Endodermal cell (in vitro differentiated cells): Measurements from ENCODE around the gene MAML1. TPM values are rescaled to one million over a fixed set of nuclear protein-coding genes. Genes with fewer than 3 reads are reported as not detected.
A peak's percentile ranks its signal among the peaks of the same experiment; 100 is the strongest.

ENCODE experiments used
- DNase-seq: peaks from one replicate; pipeline ENCODE4 v3.0.0-alpha.2; 2017
- H3K27ac ChIP-seq: 2 replicates; pipeline ENCODE4 v1.5.1; 2013; ENCODE audit warnings: mild to moderate bottlenecking, low read depth, low read length, moderate library complexity
- H3K27me3 ChIP-seq: 2 replicates; pipeline ENCODE4 v1.6.1; 2013; ENCODE audit warnings: mild to moderate bottlenecking, low read length, moderate library complexity; ENCODE audit not compliant: insufficient read depth, control insufficient read depth, poor library complexity, severe bottlenecking
- H3K36me3 ChIP-seq: 2 replicates; pipeline ENCODE4 v1.7.0; 2013; ENCODE audit warnings: mild to moderate bottlenecking, low read length, moderate library complexity; ENCODE audit not compliant: control insufficient read depth, insufficient read depth
- H3K4me1 ChIP-seq: one replicate; pipeline ENCODE4 v1.7.0; 2013; ENCODE audit warnings: low read length; ENCODE audit not compliant: control insufficient read depth, insufficient read depth
- H3K4me3 ChIP-seq: 2 replicates; pipeline ENCODE4 v1.5.1; 2013; ENCODE audit warnings: mild to moderate bottlenecking, low read length, moderate library complexity
- H3K9ac ChIP-seq: 2 replicates; pipeline ENCODE4 v1.6.1; 2013; ENCODE audit warnings: mild to moderate bottlenecking, low read length, moderate library complexity; ENCODE audit not compliant: poor library complexity, severe bottlenecking; ENCODE audit errors: extremely low read depth
- H3K9me3 ChIP-seq: 2 replicates; pipeline ENCODE4 v1.6.1; 2013; ENCODE audit warnings: mild to moderate bottlenecking, low read length, moderate library complexity; ENCODE audit not compliant: control insufficient read depth
- H3K27ac Mint-ChIP-seq: 2 replicates; pipeline ENCODE4 v1.8.0; 2020; ENCODE audit warnings: mixed read lengths
- H3K27me3 Mint-ChIP-seq: 2 replicates; pipeline ENCODE4 v1.8.0; 2021; ENCODE audit warnings: mild to moderate bottlenecking, mixed read lengths; ENCODE audit not compliant: insufficient read depth
- H3K36me3 Mint-ChIP-seq: 2 replicates; pipeline ENCODE4 v1.8.0; 2020; ENCODE audit warnings: low read depth, mixed read lengths
- H3K4me1 Mint-ChIP-seq: 2 replicates; pipeline ENCODE4 v1.8.0; 2020; ENCODE audit warnings: mixed read lengths
- H3K4me3 Mint-ChIP-seq: 2 replicates; pipeline ENCODE4 v1.8.0; 2020; ENCODE audit warnings: mild to moderate bottlenecking, moderate library complexity, mixed read lengths
- H3K9me3 Mint-ChIP-seq: 2 replicates; pipeline ENCODE4 v1.8.0; 2020; ENCODE audit warnings: mild to moderate bottlenecking, mixed read lengths
- WGBS, 2 experiments: methylation state at CpG; one replicate each; pipeline versions ENCODE4 v1.1.5 to v1.1.7; 2013; ENCODE audit warnings: missing lambda C conversion rate in 2 of 2, mixed read lengths in 1 of 2; ENCODE audit not compliant: insufficient coverage in 1 of 2, insufficient read length in 1 of 2; 5-methylcytosine and 5-hydroxymethylcytosine counted together
- total RNA-seq, 2 donors: library from RNA; stranded (reverse); fragmentation: NEBNext Ultra II Directional in 1 of 2; extraction: Animal tissue kit (Norgen Biotek cat#: 25700) in 1 of 2; gene quantifications; 2 replicates in 1 of 2; 3 replicates in 1 of 2; pipeline ENCODE4 v1.2.1, GENCODE V29; 2021
- TF ChIP-seq, protein P1 (sequence below): fragments of 200-600 bp; sonication (generic); conservative IDR thresholded peaks from 2 replicates; pipeline ENCODE4 v1.5.0; 2021; ENCODE audit warnings: antibody characterized with exemption, mild to moderate bottlenecking

MAML1 gene
- total RNA-seq, 2 donors from 2014 or later, result 38.9 to 41.4 TPM

DNA sequence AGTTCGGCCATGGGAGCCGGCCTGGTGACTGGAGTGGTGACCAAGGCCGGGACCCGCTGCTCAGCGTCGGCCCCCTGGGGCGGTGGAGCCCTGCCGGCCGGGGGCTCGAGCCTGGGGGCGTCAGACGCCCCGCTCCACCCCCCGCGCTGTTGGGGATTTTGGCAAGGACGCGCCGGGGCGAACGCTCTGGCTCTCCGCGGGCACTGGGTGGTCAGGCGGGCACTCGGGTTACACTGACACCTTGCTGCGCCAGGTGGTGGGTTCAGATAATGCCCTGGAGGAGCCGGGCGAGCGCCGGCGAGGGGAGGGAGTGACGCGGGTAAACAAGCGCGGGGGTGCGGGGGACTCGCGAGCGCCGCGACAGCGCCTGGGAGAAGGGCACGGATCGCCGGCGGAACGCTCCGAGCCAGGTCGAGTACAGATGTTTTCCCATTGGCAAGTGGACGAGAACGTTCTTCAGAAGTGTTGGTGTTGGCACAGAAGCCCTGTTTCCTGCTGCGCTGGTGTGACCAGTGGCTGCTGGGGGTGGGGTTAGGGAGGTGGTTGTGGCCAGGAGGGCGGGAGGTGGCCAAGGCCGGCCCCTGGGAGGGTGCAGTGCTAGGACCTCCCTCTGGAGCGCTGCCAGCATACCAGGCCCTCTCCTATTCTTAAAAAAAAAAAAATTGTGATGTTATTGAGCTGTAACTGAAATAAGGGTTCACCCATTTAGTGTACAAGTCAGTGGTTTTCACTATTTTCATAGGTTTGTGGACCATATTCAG lies 88.9 kb downstream of the MAML1 start:
- peak overlapping the region; percentile 73 for H3K27ac ChIP-seq
- H3K9ac ChIP-seq, result peak overlapping the region; percentile 93
- H3K27me3 ChIP-seq, result no peaks in the 10 kb centered on the region
- H3K27ac Mint-ChIP-seq, result peak overlapping the region; percentile 97
- DNase-seq, result peak; percentile 94
- no peaks in the 10 kb centered on the region for H3K9me3 Mint-ChIP-seq
- H3K36me3 ChIP-seq, result peaks cover 30% of the 10 kb centered on the region
- H3K27me3 Mint-ChIP-seq, result no peaks in the 10 kb centered on the region
- H3K4me3 Mint-ChIP-seq, result peak overlapping the region; percentile 90
- peaks cover 38% of the 10 kb centered on the region for H3K36me3 Mint-ChIP-seq
- 0% methylated on average over 24 to 53 of the region's 54 CpGs for WGBS, 2 experiments
- no peaks in the 10 kb centered on the region for H3K9me3 ChIP-seq
- H3K4me3 ChIP-seq, result peak overlapping the region; percentile 88
- TF ChIP-seq, protein P1, sequence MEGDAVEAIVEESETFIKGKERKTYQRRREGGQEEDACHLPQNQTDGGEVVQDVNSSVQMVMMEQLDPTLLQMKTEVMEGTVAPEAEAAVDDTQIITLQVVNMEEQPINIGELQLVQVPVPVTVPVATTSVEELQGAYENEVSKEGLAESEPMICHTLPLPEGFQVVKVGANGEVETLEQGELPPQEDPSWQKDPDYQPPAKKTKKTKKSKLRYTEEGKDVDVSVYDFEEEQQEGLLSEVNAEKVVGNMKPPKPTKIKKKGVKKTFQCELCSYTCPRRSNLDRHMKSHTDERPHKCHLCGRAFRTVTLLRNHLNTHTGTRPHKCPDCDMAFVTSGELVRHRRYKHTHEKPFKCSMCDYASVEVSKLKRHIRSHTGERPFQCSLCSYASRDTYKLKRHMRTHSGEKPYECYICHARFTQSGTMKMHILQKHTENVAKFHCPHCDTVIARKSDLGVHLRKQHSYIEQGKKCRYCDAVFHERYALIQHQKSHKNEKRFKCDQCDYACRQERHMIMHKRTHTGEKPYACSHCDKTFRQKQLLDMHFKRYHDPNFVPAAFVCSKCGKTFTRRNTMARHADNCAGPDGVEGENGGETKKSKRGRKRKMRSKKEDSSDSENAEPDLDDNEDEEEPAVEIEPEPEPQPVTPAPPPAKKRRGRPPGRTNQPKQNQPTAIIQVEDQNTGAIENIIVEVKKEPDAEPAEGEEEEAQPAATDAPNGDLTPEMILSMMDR, result peak; percentile 39
- peaks cover 29% of the 10 kb centered on the region for H3K4me1 Mint-ChIP-seq
- peaks cover 22% of the 10 kb centered on the region for H3K4me1 ChIP-seq

DNA sequence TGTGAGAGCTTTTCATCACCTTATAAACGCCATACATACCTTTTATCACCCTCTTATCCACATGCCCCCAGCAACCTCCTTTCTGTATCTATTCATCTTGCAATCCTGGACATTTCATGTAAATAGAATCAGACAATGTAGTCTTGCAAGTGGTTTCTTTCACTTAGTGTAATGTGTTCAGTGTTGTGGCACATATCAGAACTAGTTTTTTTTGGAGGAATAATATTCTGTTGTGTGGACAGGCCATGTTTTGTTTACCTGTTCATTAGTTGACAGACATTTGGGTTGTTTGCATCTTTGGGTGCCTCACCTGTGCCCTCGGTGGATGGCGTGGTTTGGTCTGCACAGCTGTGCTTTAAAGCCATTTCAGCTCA lies 89.4 kb downstream of the MAML1 start:
- Histone ChIP-seq H3K4me1 (peaks cover 22% of the 10 kb centered on the region), H3K4me3 (peak overlapping the region; percentile 88), H3K9me3 (no peaks in the 10 kb centered on the region), H3K36me3 (peaks cover 36% of the 10 kb centered on the region), H3K27ac (no peak overlapping the region), H3K9ac (peak overlapping the region; percentile 93), H3K27me3 (no peaks in the 10 kb centered on the region)
- 85 to 93% methylated on average over 3 of the region's 3 CpGs for WGBS, 2 experiments
- peaks cover 29% of the 10 kb centered on the region for H3K4me1 Mint-ChIP-seq
- H3K27me3 Mint-ChIP-seq, result no peaks in the 10 kb centered on the region
- H3K36me3 Mint-ChIP-seq, result peaks cover 43% of the 10 kb centered on the region
- TF ChIP-seq, protein P1, result no peak
- H3K27ac Mint-ChIP-seq, result no peak overlapping the region
- peak overlapping the region; percentile 90 for H3K4me3 Mint-ChIP-seq
- no peak for DNase-seq
- no peaks in the 10 kb centered on the region for H3K9me3 Mint-ChIP-seq

DNA sequence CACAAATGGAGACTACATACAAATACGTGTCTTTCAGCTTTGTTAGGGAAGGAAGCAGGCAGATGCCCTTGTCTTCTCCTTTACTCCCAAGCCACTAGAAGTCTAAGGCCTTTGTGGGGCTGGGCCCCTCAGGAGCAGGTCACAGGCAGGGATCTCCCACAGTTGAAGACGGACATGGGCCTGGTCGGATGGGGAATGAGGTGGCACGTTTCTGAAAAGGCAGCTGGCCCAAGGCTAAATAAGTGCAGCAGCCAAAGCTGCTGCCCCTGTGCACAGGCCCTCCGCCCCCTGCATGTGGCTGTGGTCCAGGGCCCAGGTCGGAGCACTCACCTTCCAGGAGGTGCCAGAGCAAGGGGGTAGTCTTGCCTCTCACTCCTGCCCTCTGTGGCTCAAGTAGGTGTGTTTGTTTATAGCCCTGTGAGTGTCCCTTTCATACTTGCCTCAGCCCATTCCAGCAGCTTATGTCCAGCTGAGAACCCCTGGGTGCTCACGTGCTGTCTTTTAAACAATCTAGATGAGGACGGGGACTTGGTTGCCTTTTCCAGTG lies 89.9 kb downstream of the MAML1 start:
- no peaks in the 10 kb centered on the region for H3K9me3 Mint-ChIP-seq
- H3K4me3 ChIP-seq, result peak overlapping the region; percentile 88
- WGBS, 2 experiments, result 80% methylated on average over 5 to 8 of the region's 8 CpGs

More for the DNA sequence above, 89.9 kb downstream of the MAML1 start:
- no peaks in the 10 kb centered on the region for H3K27me3 ChIP-seq
- no peak overlapping the region for H3K27ac ChIP-seq
- peaks cover 38% of the 10 kb centered on the region for H3K36me3 ChIP-seq
- peaks cover 29% of the 10 kb centered on the region for H3K4me1 Mint-ChIP-seq
- H3K9me3 ChIP-seq, result no peaks in the 10 kb centered on the region
- DNase-seq, result peak; percentile 51
- H3K27ac Mint-ChIP-seq, result peak overlapping the region; percentile 64
- H3K9ac ChIP-seq, result no peak overlapping the region
- peaks cover 48% of the 10 kb centered on the region for H3K36me3 Mint-ChIP-seq
- peak overlapping the region; percentile 90 for H3K4me3 Mint-ChIP-seq
- peaks cover 22% of the 10 kb centered on the region for H3K4me1 ChIP-seq
- TF ChIP-seq, protein P1, result no peak
- no peaks in the 10 kb centered on the region for H3K27me3 Mint-ChIP-seq
